Choroid plexus epithelial cell (primary cell): Measurements from ENCODE around the gene COL4A2.
A peak's percentile ranks its signal among the peaks of the same experiment; 100 is the strongest.

ENCODE experiments used
- DNase-seq: peaks from one replicate; pipeline ENCODE4 v3.0.0-alpha.2; 2010; ENCODE audit warnings: low read depth
- H3K4me3 ChIP-seq: 2 replicates; pipeline ENCODE4 v1.5.1; 2011; ENCODE audit warnings: low read depth, mild to moderate bottlenecking, control low read depth, low read length, moderate library complexity
- TF ChIP-seq, protein P1 (sequence below): conservative IDR thresholded peaks from 2 replicates; pipeline ENCODE4 v1.5.1; 2011; ENCODE audit warnings: low read depth, mild to moderate bottlenecking, control low read depth, inconsistent platforms, low read length, moderate library complexity

The COL4A2 gene

GRCh38 chr13:110322828-110323171 is 15.7 kb downstream of the COL4A2 start:
- no peak overlapping the region for H3K4me3 ChIP-seq
- TF ChIP-seq, protein P1, sequence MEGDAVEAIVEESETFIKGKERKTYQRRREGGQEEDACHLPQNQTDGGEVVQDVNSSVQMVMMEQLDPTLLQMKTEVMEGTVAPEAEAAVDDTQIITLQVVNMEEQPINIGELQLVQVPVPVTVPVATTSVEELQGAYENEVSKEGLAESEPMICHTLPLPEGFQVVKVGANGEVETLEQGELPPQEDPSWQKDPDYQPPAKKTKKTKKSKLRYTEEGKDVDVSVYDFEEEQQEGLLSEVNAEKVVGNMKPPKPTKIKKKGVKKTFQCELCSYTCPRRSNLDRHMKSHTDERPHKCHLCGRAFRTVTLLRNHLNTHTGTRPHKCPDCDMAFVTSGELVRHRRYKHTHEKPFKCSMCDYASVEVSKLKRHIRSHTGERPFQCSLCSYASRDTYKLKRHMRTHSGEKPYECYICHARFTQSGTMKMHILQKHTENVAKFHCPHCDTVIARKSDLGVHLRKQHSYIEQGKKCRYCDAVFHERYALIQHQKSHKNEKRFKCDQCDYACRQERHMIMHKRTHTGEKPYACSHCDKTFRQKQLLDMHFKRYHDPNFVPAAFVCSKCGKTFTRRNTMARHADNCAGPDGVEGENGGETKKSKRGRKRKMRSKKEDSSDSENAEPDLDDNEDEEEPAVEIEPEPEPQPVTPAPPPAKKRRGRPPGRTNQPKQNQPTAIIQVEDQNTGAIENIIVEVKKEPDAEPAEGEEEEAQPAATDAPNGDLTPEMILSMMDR, result no peak
- no peak for DNase-seq

- TF ChIP-seq, protein P1, result peak; percentile 35
- DNase-seq, result peak; percentile 95
Measured at GRCh38 chr13:110323172-110323891, 16.2 kb downstream of the COL4A2 start.

GRCh38 chr13:110324026-110324749 is 17.1 kb downstream of the COL4A2 start:
- TF ChIP-seq, protein P1, result peak; percentile 8
- no peak overlapping the region for H3K4me3 ChIP-seq
- DNase-seq, result no peak

More at GRCh38 chr13:110323172-110323891, 16.2 kb downstream of the COL4A2 start:
- H3K4me3 ChIP-seq, result no peak overlapping the region

DNA sequence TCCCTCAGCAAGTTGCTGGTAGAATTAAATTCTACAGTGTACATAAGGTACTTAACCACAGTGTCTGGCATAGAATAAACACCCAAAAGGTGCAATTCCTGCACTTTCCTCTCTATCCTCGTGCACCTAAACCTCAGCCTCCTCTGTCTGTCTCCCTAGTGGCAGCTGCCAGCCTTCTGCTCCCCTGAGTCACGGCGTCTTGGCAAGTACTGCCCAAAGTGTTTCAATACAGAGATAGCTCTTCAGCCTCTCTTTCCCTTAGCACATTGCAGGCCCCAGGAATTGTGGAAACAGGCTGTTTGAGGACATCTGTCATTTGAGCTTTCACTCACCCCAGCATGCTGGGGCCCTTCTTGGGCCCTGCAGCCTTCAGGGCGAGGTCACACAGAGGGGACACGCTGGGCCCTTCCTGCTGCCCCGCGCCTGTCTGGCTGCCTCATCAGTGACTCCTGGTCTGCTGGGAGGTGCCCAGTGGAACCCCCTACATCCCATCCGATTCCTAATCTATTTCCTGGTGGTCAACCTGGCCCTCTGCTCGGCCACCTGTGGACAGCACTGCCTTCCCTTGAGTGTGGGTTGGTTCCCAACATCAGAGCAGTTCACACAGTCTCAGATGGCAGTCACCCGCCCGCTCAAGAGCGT is 19.3 kb downstream of the COL4A2 start:
- TF ChIP-seq, protein P1, result no peak
- H3K4me3 ChIP-seq, result no peak overlapping the region
- DNase-seq, result no peak

DNA sequence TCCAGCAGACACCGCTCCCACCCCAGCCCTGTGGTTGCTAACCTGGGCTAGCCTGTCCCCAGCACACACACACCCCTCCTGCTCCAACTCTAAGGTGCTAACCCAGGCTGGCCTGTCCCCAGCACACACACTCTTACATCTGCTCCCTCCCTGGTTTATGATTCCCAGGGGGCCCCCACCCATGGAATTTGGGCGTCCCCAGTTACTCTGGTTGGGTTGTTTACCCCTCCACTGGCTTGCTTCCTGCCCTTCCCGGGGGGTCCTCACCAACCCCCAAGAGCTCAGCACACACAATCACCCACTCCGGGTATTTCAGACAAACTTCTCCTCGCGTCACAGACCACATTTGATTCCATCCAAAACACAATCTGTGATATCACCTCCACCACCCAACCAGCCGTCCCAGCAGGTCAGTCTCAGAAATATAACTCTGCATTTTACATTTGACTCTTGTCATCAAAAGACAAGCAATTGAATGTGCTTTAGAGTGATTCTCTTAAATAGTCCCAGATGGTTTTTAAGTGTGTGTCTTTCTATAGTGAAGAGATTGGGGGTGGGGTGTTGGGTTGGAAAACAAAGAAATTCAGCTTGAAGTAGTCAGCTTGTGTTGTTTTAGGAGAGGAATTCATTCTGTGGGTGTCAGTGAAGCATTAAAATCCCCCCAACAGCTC is 20.1 kb downstream of the COL4A2 start:
- DNase-seq, result peak; percentile 84
- TF ChIP-seq, protein P1, result no peak
- H3K4me3 ChIP-seq, result no peak overlapping the region

DNA sequence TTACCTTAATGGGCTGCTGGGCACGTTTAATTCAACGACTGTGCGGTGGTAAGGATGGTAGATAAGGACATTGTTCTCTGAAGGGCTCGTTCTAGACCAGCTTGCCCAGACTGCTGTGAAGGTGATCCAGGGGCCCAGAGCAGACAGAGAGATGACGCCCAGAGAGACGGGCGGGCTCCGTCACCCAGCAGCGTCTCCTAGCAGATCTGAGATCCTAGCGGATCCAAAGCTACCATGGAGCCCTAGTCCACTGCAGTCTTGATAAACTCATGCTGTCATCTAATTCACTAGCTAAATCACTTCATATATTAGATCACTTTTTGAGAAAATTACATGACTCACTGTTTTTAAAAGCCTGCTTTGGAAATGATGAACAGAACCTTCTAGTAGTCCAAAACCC is 21.5 kb downstream of the COL4A2 start:
- TF ChIP-seq, protein P1, result no peak
- no peak for DNase-seq
- H3K4me3 ChIP-seq, result no peak overlapping the region
